NCI-H82 treated with DMSO at 0.1 percent for 48 hours (cell line): ENCODE data around the gene TUG1.

Experiments used
- DNase-seq: peaks from one replicate; lab custom pipeline; 2025; ENCODE audit not compliant: unreplicated experiment; lab: John Stamatoyannopoulos, UW

Gene TUG1

DNA sequence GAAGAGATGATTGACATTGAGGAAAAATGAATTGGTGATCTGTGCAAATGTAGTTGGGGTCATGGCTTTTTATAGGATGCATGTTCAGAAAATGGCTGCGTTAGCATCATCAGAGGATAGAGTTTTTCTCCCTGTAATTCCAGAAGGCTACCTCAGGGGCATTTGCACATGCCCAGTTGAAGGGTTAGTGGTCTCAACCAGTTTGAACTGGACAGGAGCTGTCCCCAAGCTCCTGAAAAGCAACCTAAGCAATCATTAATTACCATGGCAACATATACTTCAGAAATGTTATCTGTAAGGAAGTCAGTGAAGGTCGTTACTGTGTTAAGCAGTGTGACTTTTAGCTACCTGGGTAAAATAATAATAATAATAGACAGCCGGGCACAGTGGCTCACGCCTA lies 29.3 kb downstream of the TUG1 start:
- DNase-seq = no peak

DNA sequence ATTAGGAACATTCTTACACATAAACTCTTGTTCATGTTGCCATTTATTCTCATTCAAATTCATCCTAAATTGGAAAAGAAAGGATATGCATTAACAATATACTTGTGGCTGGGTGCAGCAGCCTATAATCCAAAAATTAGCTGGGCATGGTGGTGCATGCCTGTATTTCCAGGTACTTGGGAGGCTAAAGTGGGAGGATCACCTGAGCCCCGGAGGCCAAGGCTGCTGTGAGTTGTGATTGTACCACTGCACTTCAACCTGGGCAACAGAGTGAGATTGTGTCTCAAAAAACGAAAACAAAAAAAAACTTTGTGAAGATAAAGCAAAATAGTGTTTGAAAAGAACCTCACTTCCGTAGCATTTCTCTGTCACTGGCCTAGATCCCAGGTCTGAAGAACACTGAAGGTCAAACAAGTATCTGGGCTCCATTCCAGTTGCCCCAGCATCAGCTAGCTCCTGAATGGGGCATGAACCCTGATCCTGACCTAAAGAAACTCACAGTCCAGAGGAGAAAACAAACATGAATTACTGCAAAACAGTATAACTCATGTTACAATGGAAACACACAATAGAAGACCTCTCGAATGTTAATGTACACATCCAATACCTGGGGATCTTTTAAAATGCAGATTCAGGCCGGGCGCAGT lies 32.2 kb downstream of the TUG1 start:
- no peak for DNase-seq

- no peak for DNase-seq
Observed at GRCh38 chr22:31005535-31005934, 36.5 kb downstream of the TUG1 start.

DNA sequence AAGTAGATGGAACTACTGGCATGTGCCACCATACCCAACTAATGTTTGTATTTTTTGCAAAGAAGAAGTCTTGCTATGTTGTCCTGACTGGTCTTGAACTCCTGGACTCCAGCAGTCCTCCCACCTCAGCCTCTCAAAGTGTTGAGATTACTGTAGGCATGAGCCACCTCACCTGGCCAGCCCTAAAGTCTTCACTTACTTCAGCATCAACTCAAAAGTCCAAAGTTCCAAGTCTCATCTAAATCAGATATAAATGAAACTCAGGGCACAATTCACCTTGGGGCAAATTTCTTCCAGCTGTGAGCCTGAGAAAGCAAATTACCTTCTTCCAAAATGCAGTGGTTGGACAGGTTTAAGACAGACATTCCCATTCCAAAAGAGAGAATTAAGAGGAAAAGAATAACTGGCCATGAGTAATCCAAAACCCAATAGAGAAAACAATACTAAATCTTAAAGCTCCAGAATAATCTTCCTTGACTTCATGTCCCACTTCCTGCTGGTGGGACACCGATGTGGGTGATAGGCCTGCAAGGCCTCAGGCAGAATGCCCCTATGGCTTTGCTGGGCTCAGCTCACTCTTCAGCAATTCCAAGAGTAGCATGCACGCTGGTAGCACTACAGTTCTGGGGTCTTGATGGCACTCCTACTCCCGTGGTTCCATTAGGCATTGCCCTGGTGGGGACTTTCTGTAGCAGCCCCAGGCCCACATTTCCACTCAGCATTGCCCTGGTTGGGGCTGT lies 50.3 kb downstream of the TUG1 start:
- no peak for DNase-seq

DNA sequence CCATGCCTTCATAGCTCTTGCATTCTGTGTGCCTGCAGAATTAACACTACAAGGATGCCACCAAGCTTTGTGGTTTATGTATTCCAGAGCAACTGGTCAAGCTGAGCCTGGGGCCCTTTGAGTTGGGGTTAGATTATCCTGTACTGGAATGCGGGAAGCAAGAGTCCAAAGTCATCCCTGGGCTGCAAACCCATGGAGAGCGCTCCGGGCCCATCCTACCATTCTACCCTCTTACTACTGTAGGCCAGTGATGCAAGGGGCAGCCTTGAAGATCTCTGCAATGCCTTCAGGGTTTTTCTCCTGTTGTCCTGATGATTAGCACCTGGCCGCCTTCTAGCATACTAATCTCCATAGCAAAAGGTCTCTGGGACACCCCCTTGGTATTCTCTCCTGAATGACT lies 51.3 kb downstream of the TUG1 start:
- no peak for DNase-seq

DNA sequence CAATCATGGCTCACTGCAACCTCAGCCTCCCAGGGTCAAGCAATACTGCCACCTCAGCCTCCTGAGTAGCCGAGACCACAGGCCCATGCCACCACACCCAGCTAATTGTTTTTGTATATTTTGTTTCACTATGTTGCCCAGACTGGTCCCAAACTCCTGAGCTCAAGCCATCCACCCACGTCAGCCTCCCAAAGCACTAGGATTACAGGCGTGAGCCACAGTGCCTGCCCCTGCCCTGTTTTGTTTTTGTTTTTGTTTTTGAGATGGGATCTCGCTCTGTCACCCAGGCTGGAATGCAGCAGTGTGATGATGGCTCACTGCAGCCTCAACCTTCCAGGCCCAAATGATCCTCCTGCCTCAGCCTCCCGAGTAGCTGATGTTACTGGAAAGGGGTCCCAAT lies 53.5 kb downstream of the TUG1 start:
- no peak for DNase-seq
